ENCODE measurements around the gene ZNF263.
A peak's percentile ranks its signal among the peaks of the same experiment; 100 is the strongest.

The ZNF263 gene

DNA sequence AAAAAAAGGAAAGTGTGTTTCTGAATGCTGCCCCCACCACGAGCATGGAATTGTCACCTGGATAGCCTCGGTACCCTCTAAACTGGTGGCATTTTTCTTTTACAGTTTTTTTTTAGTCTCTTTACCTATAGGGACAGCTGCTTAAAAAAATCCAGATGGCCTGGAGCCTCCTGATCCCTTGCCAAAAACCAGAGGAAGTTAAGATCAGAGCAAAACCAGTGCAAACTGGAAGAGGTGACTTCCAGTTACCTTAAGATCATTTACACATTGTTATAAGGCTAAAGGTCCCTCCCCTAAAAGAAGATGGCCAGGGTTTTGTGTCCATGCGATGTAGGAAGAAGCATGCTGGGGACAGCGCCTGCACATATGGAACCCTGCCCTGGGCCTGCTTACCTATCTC, 30.3 kb upstream of the ZNF263 start:
- ChIA-PET CTCF (interaction anchor here (0.7 to 1.0 kb wide), 3 partner anchors 14 to 101 kb away, joined by 3 read pairs; no protein-coding TSS in a partner anchor), POLR2A (ENCODE audit: low non-redundant PET) (interaction anchor here (1.0 kb wide), 1 partner anchor 11 kb away, joined by 13 read pairs; no protein-coding TSS in a partner anchor)
- H3K27ac ChIP-seq, result no peak overlapping the region
- TF ChIP-seq, protein P1, sequence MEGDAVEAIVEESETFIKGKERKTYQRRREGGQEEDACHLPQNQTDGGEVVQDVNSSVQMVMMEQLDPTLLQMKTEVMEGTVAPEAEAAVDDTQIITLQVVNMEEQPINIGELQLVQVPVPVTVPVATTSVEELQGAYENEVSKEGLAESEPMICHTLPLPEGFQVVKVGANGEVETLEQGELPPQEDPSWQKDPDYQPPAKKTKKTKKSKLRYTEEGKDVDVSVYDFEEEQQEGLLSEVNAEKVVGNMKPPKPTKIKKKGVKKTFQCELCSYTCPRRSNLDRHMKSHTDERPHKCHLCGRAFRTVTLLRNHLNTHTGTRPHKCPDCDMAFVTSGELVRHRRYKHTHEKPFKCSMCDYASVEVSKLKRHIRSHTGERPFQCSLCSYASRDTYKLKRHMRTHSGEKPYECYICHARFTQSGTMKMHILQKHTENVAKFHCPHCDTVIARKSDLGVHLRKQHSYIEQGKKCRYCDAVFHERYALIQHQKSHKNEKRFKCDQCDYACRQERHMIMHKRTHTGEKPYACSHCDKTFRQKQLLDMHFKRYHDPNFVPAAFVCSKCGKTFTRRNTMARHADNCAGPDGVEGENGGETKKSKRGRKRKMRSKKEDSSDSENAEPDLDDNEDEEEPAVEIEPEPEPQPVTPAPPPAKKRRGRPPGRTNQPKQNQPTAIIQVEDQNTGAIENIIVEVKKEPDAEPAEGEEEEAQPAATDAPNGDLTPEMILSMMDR (conservative IDR thresholded peaks at IDR 0.05; ENCODE audit: low read depth), result no peak
- DNase-seq (ENCODE audit: low spot score), result no peak

DNA sequence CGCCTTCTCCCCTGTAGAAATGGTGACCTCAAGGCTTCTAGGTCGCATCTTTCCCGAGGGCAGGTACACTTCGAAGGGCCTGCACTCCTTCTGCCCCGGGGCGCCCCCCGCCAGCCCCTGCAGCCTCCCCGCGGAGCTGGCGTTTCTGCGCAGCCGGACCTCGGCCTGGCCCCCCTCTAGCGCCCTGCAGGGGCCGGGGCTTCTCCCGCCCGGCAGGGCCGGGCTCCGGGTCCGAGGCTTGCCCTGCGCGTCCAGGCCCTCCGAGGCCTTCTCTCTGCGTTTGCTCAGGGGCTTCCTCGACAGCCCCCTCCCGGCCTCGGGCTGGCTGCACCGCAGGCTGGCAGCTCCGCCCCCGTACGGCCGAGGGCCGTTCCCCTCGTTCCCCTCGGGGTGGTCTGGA, 29.0 kb upstream of the ZNF263 start:
- POLR2A ChIA-PET (ENCODE audit: low non-redundant PET), result no interaction called here
- no peak overlapping the region for H3K27ac ChIP-seq
- DNase-seq (ENCODE audit: low spot score), result no peak
- TF ChIP-seq, protein P1 (conservative IDR thresholded peaks at IDR 0.05; ENCODE audit: low read depth), result no peak
- CTCF ChIA-PET, result no interaction called here

DNA sequence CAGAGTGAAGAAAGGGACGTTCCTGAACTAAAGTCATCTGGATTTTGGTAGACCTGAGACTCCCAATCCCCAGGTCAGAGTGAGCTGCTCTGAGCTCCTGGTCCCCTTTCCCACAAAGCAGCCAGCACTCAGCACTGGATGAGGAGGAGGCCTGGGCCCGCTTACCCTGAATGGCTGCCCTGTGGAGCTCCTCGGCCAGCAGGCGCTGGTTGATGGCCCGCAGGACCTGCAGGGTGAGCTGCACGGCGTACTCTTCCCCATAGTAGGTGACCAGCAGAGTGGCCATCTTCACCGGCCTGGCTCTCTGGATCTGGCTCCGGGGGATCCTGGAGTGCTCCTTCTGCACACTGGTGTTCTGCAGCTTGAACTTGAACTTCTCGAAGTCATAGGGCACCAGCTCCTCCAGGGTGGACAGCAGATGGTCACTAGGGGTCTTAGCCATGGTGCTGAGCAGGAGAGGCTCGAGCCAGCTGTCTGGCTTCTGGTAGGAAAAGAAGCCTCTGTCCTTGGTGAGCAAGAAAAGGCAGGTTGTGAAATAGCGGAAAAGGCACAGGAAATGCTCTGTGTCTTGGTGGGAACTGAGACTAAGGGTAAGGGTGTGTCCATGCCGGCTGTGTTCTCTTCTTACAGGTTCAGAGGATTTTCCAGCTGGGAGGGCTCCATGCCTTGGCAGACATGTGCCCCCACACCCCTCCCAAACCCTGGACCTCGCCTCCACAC, 27.0 kb upstream of the ZNF263 start, which contains the start of gene MEFV:
Gene MEFV, minus strand, starts transcription at position 488 of the 720 bp plus-strand sequence. Its CDS starts 46 bp downstream, at position 442.
- TF ChIP-seq, protein P1 (conservative IDR thresholded peaks at IDR 0.05; ENCODE audit: low read depth), result no peak
- no peak within 1 kb of the TSS for H3K27ac ChIP-seq
- no peak for DNase-seq (ENCODE audit: low spot score)
- ChIA-PET POLR2A (ENCODE audit: low non-redundant PET) (no interaction called here), CTCF (no interaction called here)

DNA sequence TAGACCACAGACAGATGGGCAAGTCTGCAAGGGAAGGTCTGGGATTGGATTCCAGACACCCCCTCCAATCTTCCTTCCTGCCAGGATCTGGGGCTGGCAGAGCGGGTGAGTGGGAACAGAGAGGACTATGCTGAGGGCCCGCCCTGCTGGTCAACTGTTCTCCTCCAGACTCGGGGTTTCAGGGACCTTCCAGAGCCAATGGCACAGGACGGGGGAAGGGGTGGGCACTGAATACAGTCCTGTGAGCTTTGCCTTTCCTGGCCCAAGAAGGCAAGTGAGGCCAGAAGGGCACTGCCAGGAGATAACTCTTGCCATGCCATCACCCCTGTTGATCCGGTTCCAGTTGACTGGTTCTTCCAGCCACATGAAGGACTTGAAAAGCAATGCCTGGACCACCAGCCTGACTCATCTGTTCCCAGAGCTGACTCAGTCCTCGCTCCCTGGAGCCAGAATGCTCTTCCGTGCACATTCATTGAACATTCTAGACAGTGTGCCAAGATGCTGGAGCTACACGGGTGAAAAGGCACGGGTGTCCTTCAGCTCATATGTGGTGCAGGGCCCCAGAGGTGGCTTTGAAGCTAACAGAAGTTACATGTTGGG, 26.3 kb upstream of the ZNF263 start:
- POLR2A ChIA-PET (ENCODE audit: low non-redundant PET), result no interaction called here
- no peak for DNase-seq (ENCODE audit: low spot score)
- no peak overlapping the region for H3K27ac ChIP-seq
- CTCF ChIA-PET, result no interaction called here
- TF ChIP-seq, protein P1 (conservative IDR thresholded peaks at IDR 0.05; ENCODE audit: low read depth), result no peak

DNA sequence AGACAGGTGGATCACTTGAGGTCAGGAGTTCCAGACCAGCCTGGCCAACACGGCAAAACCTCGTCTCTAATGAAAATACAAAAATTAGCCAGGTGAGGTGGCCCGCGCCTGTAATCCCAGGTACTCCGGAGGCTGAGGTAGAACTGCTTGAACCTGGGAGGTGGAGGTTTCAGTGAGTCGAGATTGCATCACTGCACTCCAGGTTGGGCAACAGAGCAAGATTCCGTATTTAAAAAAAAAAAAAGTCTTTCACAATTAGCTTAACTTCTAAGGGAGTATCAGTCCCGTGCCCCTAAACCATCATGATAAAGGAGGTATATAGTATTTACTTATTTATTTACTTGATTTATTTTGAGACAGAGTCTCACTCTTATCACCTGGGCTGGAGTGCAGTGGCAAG, 23.5 kb upstream of the ZNF263 start:
- no peak for DNase-seq (ENCODE audit: low spot score)
- H3K27ac ChIP-seq, result no peak overlapping the region
- TF ChIP-seq, protein P1 (conservative IDR thresholded peaks at IDR 0.05; ENCODE audit: low read depth), result no peak
- CTCF ChIA-PET, result no interaction called here
- POLR2A ChIA-PET (ENCODE audit: low non-redundant PET), result no interaction called here

DNA sequence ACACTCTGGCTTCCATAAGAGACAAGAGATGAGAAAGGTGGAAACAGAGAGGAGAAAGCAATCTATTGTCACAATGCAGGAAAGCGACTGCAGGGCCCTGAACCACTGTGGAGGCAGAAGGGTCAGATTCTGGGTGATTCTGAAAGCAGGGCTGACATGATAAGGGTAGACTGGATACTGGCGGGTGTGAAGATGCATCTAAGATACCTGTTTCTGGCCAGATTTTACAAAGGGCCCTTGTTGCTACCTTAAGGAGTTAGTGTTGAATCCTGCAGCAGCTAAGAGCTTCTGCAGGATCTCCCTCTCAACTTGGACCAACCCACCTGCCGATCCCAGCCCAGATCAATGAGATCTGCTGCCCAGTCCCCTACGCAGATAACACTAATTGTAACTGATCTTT, 20.8 kb upstream of the ZNF263 start:
- peak overlapping the region; percentile 99 for H3K27ac ChIP-seq
- POLR2A ChIA-PET (ENCODE audit: low non-redundant PET), result no interaction called here
- TF ChIP-seq, protein P1 (conservative IDR thresholded peaks at IDR 0.05; ENCODE audit: low read depth), result no peak
- CTCF ChIA-PET, result no interaction called here
- no peak for DNase-seq (ENCODE audit: low spot score)

All from RWPE1 (cell line).